WERI-Rb-1 (cell line): ENCODE results near the gene SEC14L2.
A peak's percentile ranks its signal among the peaks of the same experiment; 100 is the strongest.

Experiments
- DNase-seq: peaks from one replicate; pipeline ENCODE4 v3.0.0-alpha.2; 2020
- H3K27ac ChIP-seq: fragments of 250-450 bp; sonication (Bioruptor Pico); 2 replicates; pipeline ENCODE4 v1.5.1; 2020; ENCODE audit warnings: mild to moderate bottlenecking, moderate library complexity
- H3K27me3 ChIP-seq: fragments of 250-450 bp; sonication (Bioruptor Pico); 2 replicates; pipeline ENCODE4 v1.5.1; 2021; ENCODE audit warnings: mild to moderate bottlenecking, low read depth, moderate library complexity; ENCODE audit not compliant: insufficient read depth, severe bottlenecking
- H3K36me3 ChIP-seq: fragments of 250-450 bp; sonication (Bioruptor Pico); 2 replicates; pipeline ENCODE4 v1.5.1; 2020; ENCODE audit warnings: mild to moderate bottlenecking, moderate library complexity
- H3K4me3 ChIP-seq: 2 replicates; pipeline ENCODE4 v1.5.1; 2011; ENCODE audit warnings: low read depth, mild to moderate bottlenecking, control low read depth, low read length
- H3K9me3 ChIP-seq: fragments of 250-450 bp; sonication (Bioruptor Pico); 2 replicates; pipeline ENCODE4 v1.5.1; 2021; ENCODE audit warnings: mild to moderate bottlenecking, moderate library complexity; ENCODE audit not compliant: severe bottlenecking
- CTCF ChIP-seq: IDR thresholded peaks from 2 replicates; pipeline ENCODE4 v1.5.1; 2011; ENCODE audit warnings: low read depth, mild to moderate bottlenecking, control low read depth, inconsistent platforms, low read length

The SEC14L2 gene

GRCh38 chr22:30380011-30380410 lies 16.8 kb upstream of the SEC14L2 start:
- Histone ChIP-seq H3K9me3 (no peaks in the 10 kb centered on the region), H3K27me3 (no peaks in the 10 kb centered on the region), H3K27ac (no peak overlapping the region), H3K4me3 (no peak overlapping the region), H3K36me3 (peaks cover 11% of the 10 kb centered on the region)
- no peak for DNase-seq
- TF ChIP-seq CTCF = no peak

- Histone ChIP-seq H3K27me3 (no peaks in the 10 kb centered on the region), H3K9me3 (no peaks in the 10 kb centered on the region), H3K27ac (no peak overlapping the region), H3K36me3 (peaks cover 11% of the 10 kb centered on the region), H3K4me3 (no peak overlapping the region)
- DNase-seq = no peak
- TF ChIP-seq CTCF = no peak
Observed at GRCh38 chr22:30381264-30381663, 15.6 kb upstream of the SEC14L2 start.

GRCh38 chr22:30382340-30382739 lies 14.5 kb upstream of the SEC14L2 start:
- no peak for TF ChIP-seq CTCF
- no peak for DNase-seq
- H3K4me3 ChIP-seq = no peak overlapping the region
- H3K9me3 ChIP-seq = no peaks in the 10 kb centered on the region
- H3K36me3 ChIP-seq = peaks cover 9% of the 10 kb centered on the region
- no peaks in the 10 kb centered on the region for H3K27me3 ChIP-seq
- H3K27ac ChIP-seq = no peak overlapping the region

GRCh38 chr22:30383061-30383460 lies 13.8 kb upstream of the SEC14L2 start:
- H3K27ac ChIP-seq = no peak overlapping the region
- no peaks in the 10 kb centered on the region for H3K9me3 ChIP-seq
- H3K4me3 ChIP-seq = no peak overlapping the region
- no peaks in the 10 kb centered on the region for H3K27me3 ChIP-seq
- peaks cover 4% of the 10 kb centered on the region for H3K36me3 ChIP-seq
- DNase-seq = no peak
- no peak for TF ChIP-seq CTCF

GRCh38 chr22:30385942-30386341 lies 10.9 kb upstream of the SEC14L2 start:
- Histone ChIP-seq H3K9me3 (no peaks in the 10 kb centered on the region), H3K27me3 (no peaks in the 10 kb centered on the region), H3K4me3 (no peak overlapping the region), H3K36me3 (0 out of 2 replicates have a peak, but pooled peaks cover 3% of the 10 kb centered on the region), H3K27ac (peak overlapping the region; percentile 70)
- DNase-seq = no peak
- TF ChIP-seq CTCF = no peak

GRCh38 chr22:30386608-30386959 lies 10.2 kb upstream of the SEC14L2 start:
- 0 out of 2 replicates have a peak, but pooled peaks cover 3% of the 10 kb centered on the region for H3K36me3 ChIP-seq
- no peak for DNase-seq

More at GRCh38 chr22:30386608-30386959, 10.2 kb upstream of the SEC14L2 start:
- Histone ChIP-seq H3K4me3 (peak overlapping the region; percentile 53), H3K27me3 (no peaks in the 10 kb centered on the region), H3K27ac (peak overlapping the region; percentile 70), H3K9me3 (no peaks in the 10 kb centered on the region)
- no peak for TF ChIP-seq CTCF
